ENCODE data around the gene DAAM2.

DNA sequence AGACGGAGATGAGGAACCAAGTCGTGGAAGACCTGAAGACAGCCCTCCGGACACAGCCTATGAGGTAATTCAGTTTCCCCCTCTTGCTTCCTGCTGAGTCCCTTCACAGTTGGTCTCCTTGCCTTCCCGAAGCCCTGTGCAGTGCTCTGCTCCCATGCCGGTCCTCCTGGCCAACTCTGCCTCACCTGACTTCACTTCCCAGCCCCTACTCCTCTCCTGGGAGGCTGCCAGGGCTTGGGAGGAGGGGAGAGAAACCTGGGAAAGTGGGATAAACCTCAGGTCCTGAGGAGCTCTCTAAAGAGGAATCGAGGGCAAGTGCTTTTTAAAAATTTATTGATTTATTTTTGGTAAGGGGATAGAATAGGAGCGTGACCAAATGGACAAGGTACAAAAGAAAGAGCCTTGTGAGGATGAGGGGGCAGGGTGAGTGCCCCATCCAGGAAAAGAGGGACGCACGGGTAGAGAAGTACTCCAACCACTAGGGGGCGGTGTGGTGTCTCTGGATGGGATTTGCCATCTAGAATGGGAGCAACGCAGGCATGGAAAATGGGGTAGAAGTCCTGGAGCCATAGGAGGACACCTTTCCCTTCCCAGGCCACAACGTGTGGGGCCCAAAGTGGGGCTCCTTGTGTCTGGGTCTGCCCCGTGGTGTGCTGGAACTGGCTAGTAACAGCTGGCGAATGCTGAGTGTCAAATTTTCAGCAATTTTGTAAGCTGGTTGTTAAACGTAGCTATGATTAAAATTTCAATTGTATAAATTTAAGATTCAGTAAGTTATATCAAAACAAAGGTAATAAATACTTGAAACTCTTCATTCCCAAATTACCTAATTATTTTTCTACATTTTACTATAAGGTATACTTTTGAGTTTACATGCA, 73.1 kb downstream of the DAAM2 start:
- TF ChIP-seq, protein P1, sequence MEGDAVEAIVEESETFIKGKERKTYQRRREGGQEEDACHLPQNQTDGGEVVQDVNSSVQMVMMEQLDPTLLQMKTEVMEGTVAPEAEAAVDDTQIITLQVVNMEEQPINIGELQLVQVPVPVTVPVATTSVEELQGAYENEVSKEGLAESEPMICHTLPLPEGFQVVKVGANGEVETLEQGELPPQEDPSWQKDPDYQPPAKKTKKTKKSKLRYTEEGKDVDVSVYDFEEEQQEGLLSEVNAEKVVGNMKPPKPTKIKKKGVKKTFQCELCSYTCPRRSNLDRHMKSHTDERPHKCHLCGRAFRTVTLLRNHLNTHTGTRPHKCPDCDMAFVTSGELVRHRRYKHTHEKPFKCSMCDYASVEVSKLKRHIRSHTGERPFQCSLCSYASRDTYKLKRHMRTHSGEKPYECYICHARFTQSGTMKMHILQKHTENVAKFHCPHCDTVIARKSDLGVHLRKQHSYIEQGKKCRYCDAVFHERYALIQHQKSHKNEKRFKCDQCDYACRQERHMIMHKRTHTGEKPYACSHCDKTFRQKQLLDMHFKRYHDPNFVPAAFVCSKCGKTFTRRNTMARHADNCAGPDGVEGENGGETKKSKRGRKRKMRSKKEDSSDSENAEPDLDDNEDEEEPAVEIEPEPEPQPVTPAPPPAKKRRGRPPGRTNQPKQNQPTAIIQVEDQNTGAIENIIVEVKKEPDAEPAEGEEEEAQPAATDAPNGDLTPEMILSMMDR (IDR thresholded peaks at IDR 0.05) = peak; percentile 26 to 63 (median 58)
- no peak for TF ChIP-seq POLR2A (IDR thresholded peaks at IDR 0.05)

All from body of pancreas (tissue), 4 donors.